Gastrocnemius medialis (tissue), 4 donors: ENCODE data around the gene WDR73.

Experiments
- CTCF ChIP-seq, 5 experiments: fragments of 450-650 bp in 3 of 5; fragments of 200-600 bp in 2 of 5; sonication (generic) in 2 of 5; IDR thresholded peaks in 4 of 5; conservative IDR thresholded peaks in 1 of 5; 1 replicate in 4 of 5; 2 replicates in 1 of 5; pipeline ENCODE4 v1.5.1; 2016 to 2019; ENCODE audit warnings: antibody characterized with exemption in 5 of 5, mild to moderate bottlenecking in 3 of 5, moderate library complexity in 3 of 5
- POLR2A ChIP-seq, 2 donors: fragments of 450-650 bp; IDR thresholded peaks; one replicate each; pipeline ENCODE4 v1.6.1; 2017; ENCODE audit warnings: antibody characterized with exemption in 2 of 2, mild to moderate bottlenecking in 2 of 2, moderate library complexity in 2 of 2

DNA sequence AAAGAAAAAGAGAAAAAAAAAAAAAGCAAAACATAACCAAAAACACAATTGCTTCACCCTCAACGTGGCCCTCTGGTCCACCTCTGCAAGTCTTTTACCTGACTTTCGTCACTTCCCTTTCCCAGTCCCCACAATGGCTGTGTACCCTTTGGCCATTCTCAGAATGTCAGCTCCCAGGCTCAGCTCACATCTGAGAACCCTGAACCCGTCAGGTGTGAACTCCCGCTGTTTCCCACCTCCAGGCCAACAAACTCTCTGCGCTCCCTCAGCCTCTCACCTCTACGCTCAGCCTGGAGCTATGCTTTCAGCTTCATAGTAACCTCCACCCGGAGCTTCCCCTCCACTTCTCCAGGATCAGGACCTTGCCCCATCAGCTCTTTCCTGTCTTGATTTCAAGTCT, 29.7 kb downstream of the WDR73 start:
- no peak for TF ChIP-seq POLR2A (IDR thresholded peaks at IDR 0.05)
- no peak for TF ChIP-seq CTCF (IDR thresholded peaks at IDR 0.05 in 4 of 5, conservative IDR thresholded peaks at IDR 0.05 in 1 of 5)
